Ureter (tissue), 1 donor: ENCODE data around the gene MYL5. TPM values are rescaled to one million over a fixed set of nuclear protein-coding genes. Genes with fewer than 3 reads are reported as not detected.
"Not testable (repeated sequence)": the region's sequence is repeated elsewhere in the genome, so short reads cannot be mapped to it uniquely, and the experiment has no call there.

Source experiments
- DNase-seq: peaks from one replicate; pipeline ENCODE4 v3.0.0-alpha.2; 2020; ENCODE audit warnings: low spot score
- total RNA-seq: library from RNA; stranded (reverse); gene quantifications from one replicate; pipeline ENCODE4 v1.2.4, GENCODE V29; 2023
- donor health status: DM: yes; HTN: yes; CAD: no.

Gene MYL5
- total RNA-seq, 1 donor from 2014 or later: 46.0 TPM

DNA sequence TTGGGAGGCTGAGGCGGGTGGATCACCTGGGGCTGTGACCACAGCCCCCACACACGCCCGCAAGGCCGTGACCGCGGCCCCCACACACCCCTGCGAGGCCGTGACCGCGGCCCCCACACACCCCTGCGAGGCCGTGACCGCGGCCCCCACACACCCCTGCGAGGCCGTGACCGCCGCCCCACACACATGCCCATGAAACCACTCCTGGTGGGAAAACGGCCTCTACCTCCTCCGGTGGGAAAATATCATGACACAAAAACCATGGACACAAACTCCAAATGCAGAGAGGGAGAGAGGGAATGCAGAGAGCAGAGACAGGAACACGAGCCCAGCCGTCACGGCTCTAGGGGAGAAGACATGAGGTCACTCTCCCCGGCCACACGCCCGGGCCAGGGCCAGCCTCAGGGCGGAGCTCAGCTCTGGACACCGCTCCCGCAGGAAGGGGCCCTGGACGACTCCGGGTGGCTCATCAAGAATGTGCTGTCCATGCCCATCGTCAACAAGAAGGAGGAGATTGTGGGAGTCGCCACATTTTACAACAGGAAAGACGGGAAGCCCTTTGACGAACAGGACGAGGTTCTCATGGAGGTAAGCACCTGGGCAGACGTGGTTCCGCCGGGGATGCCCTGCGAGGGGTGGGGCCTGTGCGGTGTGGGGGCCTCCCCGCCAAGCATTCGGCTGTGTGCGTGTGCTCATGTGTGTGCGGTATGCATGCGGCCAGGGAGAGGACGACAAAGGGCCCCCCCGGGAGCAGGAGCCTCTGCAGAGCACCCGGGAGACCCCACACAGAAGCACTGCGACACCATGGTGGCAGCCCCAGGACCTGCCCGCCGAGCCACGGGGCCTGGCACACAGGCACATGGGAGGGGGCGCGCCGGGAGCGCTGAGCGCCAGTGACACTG is 17.7 kb upstream of the MYL5 start:
- no peak for DNase-seq

DNA sequence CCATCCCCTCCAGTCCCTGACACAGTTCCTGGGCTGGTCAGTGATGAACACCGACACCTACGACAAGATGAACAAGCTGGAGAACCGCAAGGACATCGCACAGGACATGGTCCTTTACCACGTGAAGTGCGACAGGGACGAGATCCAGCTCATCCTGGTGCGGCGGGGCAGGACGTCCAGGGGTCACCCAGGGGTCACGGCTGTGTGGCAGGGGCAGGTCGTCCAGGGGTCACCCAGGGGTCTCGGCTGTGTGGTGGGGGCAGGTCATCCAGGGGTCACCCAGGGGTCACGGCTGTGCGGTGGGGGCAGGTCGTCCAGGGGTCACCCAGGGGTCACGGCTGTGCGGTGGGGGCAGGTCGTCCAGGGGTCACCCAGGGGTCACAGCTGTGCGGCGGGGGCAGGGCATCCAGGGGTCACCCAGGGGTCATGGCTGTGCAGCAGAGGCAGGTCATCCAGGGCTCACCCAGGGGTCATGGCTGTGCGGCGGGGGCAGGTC is 17.0 kb upstream of the MYL5 start:
- no peak for DNase-seq

DNA sequence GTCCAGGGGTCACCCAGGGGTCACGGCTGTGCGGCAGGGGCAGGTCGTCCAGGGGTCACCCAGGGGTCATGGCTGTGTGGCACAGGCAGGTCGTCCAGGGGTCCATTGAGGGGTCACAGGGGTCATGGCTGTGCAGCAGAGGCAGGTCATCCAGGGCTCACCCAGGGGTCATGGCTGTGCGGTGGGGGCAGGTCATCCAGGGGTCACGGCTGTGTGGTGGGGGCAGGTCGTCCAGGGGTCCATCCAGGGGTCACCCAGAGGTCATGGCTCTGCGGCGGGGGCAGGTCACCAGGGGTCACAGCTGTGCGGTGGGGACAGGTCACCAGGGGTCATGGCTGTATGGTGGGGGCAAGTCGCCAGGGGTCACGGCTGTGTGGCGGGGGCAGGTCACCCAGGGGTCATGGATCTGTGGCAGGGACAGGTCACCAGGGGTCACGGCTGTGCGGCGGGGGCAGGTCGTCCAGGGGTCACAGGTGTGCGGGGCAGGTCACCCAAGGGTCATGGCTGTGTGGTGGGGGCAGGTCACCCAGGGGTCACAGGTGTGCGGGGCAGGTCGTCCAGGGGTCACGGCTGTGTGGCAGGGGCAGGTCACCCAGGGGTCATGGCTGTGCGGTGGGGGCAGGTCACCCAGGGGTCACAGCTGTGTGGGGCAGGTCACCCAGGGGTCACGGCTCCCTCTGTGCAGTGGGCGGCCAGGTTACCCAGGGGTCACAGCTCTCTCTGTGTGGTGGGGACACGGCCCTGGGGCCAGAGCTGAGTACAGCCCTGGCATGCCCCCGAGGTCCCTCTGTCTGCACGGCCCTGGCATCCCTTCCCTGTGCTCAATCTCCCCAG is 16.3 kb upstream of the MYL5 start:
- no peak for DNase-seq

DNA sequence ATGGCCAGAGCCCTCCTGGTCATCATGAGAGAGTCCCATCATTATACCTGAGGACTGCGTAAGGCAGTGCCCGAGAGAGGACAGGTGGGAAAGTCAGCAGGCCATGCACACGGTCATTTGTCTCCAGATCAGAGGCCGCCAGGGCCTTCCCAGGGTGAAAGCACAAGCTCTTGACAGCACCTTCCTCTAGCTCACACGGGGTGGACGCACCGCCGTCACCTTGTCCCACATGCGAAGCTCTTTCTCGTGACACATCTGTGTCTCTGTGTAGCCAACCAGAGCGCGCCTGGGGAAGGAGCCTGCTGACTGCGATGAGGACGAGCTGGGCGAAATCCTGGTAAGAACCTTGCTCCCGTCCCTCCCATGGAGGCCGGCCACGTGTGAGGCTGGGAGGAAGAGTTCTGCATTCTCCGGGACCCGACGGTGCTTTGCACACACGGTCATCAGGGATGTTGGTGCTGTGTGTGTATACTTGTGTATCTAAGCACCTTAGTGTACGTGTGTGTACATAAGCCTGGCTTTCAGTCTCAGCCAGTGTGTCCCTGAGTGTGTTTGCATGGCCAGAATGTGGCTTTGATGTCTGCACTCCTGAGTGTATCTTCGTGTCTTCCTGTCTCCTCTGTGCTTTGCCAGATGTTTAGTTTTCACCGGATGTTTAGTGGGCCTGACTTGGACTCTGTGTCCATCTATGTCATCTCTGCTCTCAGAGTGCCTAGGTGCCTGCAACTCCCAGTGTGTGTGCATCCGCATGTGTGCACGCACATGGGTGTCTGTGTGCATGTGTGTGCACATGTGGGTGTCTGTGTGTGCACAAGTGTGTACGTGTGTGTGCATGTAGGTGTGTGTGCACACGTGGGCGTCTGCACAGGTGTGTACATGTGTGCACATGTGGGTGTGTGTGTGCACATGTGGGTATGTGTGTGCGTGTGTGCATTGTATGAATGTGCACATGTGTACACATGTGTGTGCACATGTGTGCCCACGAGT is 15.4 kb upstream of the MYL5 start:
- no peak for DNase-seq

DNA sequence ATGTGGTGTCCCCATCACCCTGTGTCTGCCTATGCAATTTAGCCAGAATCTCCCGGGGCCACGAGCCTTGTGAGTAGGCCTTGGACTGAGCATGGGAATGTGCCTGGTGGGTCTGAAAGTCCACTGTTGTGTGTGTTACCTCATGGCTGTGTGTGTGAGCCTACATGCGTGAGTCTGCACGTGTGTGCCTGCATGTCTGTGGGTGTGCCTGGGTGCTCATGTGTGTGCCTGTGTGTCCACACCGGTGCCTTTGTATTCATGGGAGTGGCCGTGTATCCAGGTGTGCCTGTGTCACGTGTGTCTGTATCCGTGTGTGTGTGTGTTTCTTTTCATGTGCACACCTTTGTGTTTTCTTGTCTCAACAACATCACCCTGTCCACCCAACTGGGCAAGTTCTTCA is 14.5 kb upstream of the MYL5 start:
- no peak for DNase-seq

DNA sequence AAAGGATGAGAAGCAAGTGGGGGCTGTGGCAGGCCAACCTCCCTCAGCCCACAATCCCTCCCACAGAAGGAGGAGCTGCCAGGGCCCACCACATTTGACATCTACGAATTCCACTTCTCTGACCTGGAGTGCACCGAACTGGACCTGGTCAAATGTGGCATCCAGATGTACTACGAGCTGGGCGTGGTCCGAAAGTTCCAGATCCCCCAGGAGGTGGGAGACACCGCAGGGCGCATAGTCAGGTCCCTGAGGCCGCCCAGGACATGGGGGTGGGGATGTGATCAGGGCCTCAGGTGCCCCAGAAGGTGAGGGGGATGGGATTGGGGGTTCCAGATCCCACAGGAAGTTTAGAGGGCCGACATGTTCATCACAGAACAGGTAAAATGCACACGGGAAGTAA is 13.9 kb upstream of the MYL5 start:
- DNase-seq: no peak

DNA sequence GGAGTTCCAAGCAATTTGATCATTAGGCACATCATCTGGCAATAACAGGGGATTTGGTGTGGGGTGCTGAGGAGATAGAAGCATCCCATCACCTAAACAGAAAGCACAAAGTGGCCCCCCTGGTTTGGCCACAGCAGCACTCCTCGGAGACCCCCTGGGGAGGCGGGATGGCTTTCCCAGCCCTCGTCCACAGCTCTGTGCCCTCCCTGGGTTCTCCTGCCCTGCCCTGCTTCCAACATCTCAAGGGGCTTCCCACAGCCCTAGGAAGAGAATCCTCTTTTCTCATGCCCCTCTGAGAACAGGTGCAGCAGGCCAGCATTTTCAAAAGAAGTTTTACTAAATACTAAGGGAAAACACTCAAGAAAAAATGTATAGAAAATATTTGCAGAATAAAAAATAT is 13.1 kb upstream of the MYL5 start:
- no peak for DNase-seq

GRCh38 chr4:661881-662761 is 12.2 kb upstream of the MYL5 start:
- no peak for DNase-seq

DNA sequence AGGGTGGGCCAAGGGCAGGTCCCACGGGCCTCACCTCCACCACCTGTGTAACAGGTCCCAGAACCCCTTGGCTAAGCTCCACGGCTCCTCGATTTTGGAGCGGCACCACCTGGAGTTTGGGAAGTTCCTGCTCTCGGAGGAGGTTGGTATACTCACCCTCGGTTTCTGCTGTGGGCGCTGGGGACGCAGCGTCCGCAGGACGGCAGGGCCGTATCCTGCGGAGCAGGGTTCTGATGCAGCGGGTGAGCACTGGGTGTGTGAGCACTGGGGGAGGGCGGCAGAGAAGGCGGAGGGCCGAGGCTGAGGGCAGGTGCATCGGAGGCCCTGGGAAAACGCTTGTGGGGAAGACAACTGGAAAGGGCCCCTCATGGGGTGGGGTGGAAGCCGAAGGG is 11.3 kb upstream of the MYL5 start:
- DNase-seq: no peak

- peak; percentile 55 for DNase-seq
Measured at GRCh38 chr4:663438-664428, 10.6 kb upstream of the MYL5 start.

DNA sequence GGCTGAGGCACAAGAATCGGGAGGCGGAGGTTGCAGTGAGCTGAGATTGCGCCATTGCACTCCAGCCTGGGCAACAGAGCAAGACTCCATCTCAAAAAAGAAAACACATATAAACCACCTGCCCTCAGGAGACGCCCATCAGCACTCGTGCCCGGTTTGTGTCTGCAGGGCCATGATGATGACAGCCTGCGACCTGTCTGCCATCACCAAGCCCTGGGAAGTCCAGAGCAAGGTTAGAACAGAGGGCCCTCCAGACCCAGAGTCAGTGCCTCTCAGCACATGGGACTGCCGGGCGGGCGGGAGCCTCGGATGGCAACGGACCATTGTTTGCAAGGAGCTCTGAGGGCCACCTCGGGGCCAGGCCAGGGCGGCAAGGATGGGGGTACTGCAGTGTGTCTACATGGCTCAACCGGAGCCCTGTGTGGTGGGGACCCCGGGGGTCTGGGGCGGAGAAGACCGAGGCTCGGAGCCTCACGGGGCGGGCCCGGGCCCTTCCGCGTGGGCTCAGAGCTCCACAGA is 9.6 kb upstream of the MYL5 start:
- DNase-seq: no peak

DNA sequence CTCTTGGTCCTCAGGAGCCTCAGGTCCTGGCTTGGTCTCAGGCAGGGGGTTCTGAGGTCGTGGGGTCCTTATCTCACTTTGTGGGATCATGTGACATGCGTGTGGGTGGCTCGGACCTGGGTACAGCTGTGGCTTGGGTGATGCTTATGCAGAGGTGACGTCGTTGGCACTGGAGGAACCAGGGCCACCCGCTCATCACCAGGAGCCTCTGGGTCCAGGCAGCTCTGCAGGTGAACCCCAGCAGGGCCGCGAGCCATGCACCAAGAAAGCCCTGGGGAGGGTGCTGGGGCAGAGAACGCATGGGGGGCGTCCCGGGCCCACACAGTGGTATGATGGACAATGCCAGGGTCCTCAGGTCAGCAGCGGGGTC is 9.0 kb upstream of the MYL5 start:
- DNase-seq: no peak

DNA sequence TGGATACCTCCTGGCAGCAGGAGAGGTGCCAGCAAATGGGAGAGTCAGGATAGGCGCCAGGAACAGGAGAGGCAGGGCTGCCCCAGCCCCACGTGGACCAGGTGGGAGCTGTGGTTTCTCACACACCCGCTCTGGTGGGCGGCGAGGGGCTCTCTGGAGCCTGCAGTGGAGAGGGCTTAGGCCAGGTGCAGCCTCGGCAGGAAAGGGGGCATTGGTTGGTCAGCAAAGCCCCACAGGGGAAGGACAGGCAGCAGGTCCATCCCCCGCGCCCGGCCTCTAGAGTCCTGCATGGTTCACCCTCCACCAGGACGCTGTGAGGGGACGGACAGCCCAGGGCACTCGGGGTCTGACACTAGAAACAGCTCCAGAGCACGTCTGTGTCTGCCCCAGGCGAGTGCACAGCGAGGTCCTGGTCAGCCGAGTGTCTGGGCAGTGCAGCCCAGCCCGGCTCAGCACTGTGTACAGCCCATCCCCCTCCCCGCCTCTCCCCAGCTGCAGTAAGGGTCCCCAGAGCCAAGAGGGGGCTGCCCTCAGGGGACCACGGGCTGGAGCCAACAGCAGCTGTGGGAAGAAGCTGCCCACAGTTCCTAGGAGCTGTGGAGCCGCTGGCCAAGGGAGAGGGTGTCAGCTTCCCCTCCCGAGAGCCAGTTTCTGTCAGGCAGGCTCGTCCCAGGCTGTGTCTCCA is 8.4 kb upstream of the MYL5 start:
- no peak for DNase-seq

- no peak for DNase-seq
Measured at GRCh38 chr4:666436-666810, 7.9 kb upstream of the MYL5 start.

DNA sequence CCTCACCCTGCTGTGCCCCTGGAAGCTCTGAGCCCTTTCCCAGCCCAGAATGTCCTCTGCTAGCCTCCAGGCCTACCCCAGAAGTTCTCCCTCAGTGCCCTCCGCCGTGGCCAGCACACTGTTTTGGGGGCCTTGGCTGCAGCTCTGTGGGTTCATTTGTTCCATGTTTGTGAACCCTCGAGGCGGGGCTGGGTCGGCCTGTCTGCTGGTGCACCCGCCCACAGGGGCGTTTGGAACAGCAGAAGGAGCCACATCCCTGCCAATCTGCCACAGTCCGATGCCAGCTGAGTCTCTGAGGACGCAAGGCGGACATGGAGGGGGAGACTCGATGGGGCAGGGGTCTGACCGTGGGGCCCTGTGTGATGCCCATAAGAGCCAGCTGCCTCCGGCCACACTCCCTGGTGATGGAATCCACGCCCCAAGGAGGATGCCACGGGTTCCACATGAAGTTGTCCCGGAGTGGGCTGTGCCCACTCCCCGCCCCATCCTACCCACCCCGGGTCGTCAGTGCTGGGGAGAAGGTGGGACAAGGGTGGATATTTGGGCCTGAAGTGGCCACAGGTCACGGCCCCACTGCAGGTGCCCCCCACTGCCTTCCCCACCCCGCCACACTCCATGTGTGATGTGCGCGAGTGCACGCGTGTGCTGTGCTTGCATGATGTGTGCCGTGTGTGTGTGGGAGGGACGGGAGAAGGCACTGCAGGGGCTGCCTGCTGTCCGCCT is 7.4 kb upstream of the MYL5 start:
- no peak for DNase-seq

- no peak for DNase-seq
Measured at GRCh38 chr4:667545-667925, 6.8 kb upstream of the MYL5 start.

DNA sequence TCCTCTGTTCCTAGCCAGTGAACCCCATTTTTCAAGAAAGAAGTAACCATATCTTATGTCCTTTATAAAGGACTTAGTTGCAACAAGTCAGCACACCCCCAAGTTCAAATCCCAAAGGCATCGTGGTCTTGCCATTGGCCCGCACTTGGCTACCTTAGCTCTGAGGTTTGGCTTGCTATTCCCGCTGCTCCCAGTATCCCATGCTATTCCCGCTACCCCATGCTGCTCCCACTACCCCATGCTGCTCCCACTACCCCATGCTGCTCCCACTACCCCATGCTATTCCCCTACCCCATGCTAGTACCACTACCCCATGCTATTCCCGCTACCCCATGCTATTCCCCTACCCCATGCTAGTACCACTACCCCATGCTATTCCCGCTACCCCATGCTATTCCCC is 6.1 kb upstream of the MYL5 start:
- not testable (repeated sequence) for DNase-seq
